Vagina (tissue), 2 donors: Measurements from ENCODE around the gene FNDC11. TPM values are rescaled to one million over a fixed set of nuclear protein-coding genes. Genes with fewer than 3 reads are reported as not detected.

Source experiments
- DNase-seq, 2 donors: peaks; one replicate each; pipeline ENCODE4 v3.0.0-alpha.2; 2017; ENCODE audit errors: extremely low spot score in 2 of 2
- H3K27ac ChIP-seq: fragments of 200-600 bp; sonication (generic); one replicate; pipeline ENCODE4 v1.5.1; 2019
- H3K27me3 ChIP-seq: fragments of 200-600 bp; sonication (generic); one replicate; pipeline ENCODE4 v1.5.1; 2019
- H3K36me3 ChIP-seq, 2 donors: fragments of 200-600 bp; sonication (generic); one replicate each; pipeline ENCODE4 v1.5.1; 2017 to 2019
- H3K4me1 ChIP-seq: fragments of 200-600 bp; sonication (generic); one replicate; pipeline ENCODE4 v1.5.1; 2019
- H3K4me3 ChIP-seq, 2 donors: fragments of 200-600 bp; sonication (generic); 1 replicate in 1 of 2; 2 replicates in 1 of 2; pipeline ENCODE4 v1.5.1; 2016 to 2019
- H3K9me3 ChIP-seq: fragments of 200-600 bp; sonication (generic); one replicate; pipeline ENCODE4 v1.5.1; 2019
- POLR2A ChIP-seq, 2 donors: fragments of 450-650 bp; IDR thresholded peaks; one replicate each; pipeline ENCODE4 v1.6.1; 2017; ENCODE audit warnings: antibody characterized with exemption in 2 of 2, mild to moderate bottlenecking in 2 of 2, moderate library complexity in 2 of 2
- POLR2AphosphoS5 ChIP-seq, 2 donors: sonication (generic); formaldehyde crosslinking; IDR thresholded peaks; one replicate each; pipeline ENCODE4 v1.9.0; 2017; ENCODE audit warnings: antibody characterized with exemption in 2 of 2, mild to moderate bottlenecking in 2 of 2, low read depth in 1 of 2; ENCODE audit not compliant: insufficient read depth in 1 of 2
- intact Hi-C: fragments of 100-400 bp; cut with DNase I; formaldehyde crosslinking; loops from one replicate; pipeline ENCODE4 v1.15.1; 2023
- total RNA-seq: library from RNA; depleted of rRNA; stranded (reverse); fragments of >200 nt; gene quantifications from one replicate; pipeline ENCODE4 v1.2.3, GENCODE V29; 2016
- TF ChIP-seq, protein P1 (sequence below), 3 experiments: fragments of 450-650 bp in 2 of 3; fragments of 200-600 bp in 1 of 3; sonication (generic) in 1 of 3; IDR thresholded peaks; one replicate each; pipeline ENCODE4 v1.5.1; 2017 to 2019; ENCODE audit warnings: antibody characterized with exemption in 3 of 3, mild to moderate bottlenecking in 2 of 3, moderate library complexity in 2 of 3

The FNDC11 gene
- total RNA-seq, 1 donor from 2014 or later: not detected

DNA sequence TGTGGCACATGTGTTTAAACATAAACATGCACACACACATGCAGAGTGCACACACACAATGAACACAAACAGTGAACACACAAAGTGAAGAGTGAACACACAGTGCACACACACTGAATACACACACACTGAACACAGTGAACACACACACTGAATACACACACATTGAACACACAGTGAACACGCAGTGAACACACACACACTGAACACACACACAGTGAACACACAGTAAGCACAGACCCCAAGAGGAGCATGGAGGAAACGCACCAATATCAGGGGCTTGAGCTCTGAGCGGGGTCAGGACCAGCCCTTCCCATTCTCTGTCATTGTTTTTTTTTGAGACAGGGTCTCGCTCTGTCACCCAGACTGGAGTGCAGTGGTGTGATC is 37.2 kb downstream of the FNDC11 start:
- H3K4me3 ChIP-seq: no peak overlapping the region
- no peak overlapping the region for H3K27ac ChIP-seq
- TF ChIP-seq POLR2AphosphoS5 (IDR thresholded peaks at IDR 0.05; ENCODE audit: insufficient read depth in 1 of 2, low read depth in 1 of 2) (no peak), POLR2A (IDR thresholded peaks at IDR 0.05) (no peak)
- TF ChIP-seq, protein P1, sequence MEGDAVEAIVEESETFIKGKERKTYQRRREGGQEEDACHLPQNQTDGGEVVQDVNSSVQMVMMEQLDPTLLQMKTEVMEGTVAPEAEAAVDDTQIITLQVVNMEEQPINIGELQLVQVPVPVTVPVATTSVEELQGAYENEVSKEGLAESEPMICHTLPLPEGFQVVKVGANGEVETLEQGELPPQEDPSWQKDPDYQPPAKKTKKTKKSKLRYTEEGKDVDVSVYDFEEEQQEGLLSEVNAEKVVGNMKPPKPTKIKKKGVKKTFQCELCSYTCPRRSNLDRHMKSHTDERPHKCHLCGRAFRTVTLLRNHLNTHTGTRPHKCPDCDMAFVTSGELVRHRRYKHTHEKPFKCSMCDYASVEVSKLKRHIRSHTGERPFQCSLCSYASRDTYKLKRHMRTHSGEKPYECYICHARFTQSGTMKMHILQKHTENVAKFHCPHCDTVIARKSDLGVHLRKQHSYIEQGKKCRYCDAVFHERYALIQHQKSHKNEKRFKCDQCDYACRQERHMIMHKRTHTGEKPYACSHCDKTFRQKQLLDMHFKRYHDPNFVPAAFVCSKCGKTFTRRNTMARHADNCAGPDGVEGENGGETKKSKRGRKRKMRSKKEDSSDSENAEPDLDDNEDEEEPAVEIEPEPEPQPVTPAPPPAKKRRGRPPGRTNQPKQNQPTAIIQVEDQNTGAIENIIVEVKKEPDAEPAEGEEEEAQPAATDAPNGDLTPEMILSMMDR (IDR thresholded peaks at IDR 0.05): no peak
- no peaks in the 10 kb centered on the region for H3K27me3 ChIP-seq
- DNase-seq: no peak
- peaks cover 0 to 46% of the 10 kb centered on the region in 2 donors for H3K36me3 ChIP-seq
- no peaks in the 10 kb centered on the region for H3K4me1 ChIP-seq
- no peaks in the 10 kb centered on the region for H3K9me3 ChIP-seq
- intact Hi-C loops: no loop called here

DNA sequence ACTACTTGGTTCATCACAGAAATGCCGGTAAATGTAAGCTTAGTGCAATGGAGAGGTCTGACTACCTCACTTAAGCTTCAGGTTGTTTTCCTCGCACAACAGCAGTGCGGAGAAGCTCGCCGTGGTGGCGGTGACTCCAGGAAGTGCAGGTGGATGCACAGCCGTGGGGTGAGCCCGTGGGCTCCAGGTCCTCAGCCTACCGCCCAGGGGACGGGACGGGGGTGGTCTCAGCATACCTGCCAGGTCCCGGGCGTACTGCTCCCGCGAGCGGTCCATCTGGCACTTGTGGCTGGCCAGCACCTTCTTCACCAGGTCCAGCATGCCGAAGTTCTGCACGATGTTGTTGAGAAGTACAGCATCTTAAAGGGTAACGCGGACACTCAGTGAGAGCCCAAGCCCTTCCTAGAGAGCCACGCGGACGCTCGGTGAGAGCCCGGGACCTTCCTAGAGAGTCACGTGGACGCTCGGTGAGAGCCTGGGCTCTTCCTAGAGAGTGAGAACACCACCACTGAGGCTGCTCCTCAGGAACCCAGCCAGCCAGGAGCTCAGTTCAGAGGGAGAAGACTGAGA is 37.9 kb downstream of the FNDC11 start:
- intact Hi-C loops: no loop called here
- H3K36me3 ChIP-seq: peaks cover 0 to 50% of the 10 kb centered on the region in 2 donors
- no peaks in the 10 kb centered on the region for H3K4me1 ChIP-seq
- TF ChIP-seq, protein P1 (IDR thresholded peaks at IDR 0.05): no peak
- TF ChIP-seq POLR2AphosphoS5 (IDR thresholded peaks at IDR 0.05; ENCODE audit: insufficient read depth in 1 of 2, low read depth in 1 of 2) (no peak), POLR2A (IDR thresholded peaks at IDR 0.05) (no peak)
- no peak overlapping the region for H3K27ac ChIP-seq
- no peaks in the 10 kb centered on the region for H3K27me3 ChIP-seq
- H3K4me3 ChIP-seq: no peak overlapping the region
- no peaks in the 10 kb centered on the region for H3K9me3 ChIP-seq
- DNase-seq: no peak

DNA sequence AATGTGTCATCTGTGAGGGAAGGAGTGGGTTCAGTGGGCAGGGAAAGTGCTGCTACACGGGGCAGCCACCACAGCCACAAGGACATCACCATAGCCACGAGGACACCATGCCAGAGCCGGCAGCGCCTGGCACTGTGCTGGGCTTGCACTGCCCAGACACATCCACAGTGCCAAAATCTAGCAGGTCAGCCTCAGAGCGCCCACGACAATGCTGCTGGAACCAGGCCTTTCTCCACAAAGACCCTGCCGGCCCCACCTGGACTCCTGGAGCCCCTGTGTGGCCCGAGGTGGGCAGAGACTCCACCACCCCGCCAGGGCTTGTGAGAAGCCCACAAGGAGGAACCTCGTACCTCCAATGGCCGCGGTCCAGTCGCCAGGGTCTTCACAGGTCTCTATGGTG is 38.7 kb downstream of the FNDC11 start:
- peaks cover 0 to 55% of the 10 kb centered on the region in 2 donors for H3K36me3 ChIP-seq

DNA sequence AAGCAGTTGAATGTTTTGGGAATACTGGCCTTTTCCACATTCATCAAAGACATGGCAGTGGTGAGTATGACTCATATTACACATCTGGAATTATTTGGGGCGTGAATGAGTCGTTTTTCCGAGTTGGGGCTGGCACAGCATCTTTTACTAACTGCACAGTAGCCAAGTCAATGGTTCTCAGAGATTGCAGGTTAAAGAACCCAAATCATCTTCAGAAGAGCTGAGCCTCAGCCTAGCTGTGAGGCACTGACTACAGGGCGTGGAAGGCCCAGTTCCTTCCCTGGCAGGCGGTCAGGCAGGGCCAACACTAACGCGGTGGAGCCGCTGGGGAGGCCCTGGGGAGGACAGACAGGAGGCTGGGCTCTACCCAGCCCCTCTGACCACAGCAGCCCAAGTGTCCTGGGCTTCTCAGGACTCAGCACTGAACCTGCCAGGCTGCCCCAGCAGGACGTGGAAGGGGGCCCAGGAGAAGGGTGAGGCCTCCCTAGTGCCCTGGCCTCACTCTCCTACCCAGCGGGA is 40.1 kb downstream of the FNDC11 start:
- peaks cover 0 to 68% of the 10 kb centered on the region in 2 donors for H3K36me3 ChIP-seq
- H3K4me1 ChIP-seq: no peaks in the 10 kb centered on the region
- intact Hi-C loops: no loop called here
- TF ChIP-seq POLR2AphosphoS5 (IDR thresholded peaks at IDR 0.05; ENCODE audit: insufficient read depth in 1 of 2, low read depth in 1 of 2): no peak
- TF ChIP-seq, protein P1 (IDR thresholded peaks at IDR 0.05): no peak
- TF ChIP-seq POLR2A (IDR thresholded peaks at IDR 0.05): no peak
- no peak overlapping the region for H3K27ac ChIP-seq
- no peaks in the 10 kb centered on the region for H3K9me3 ChIP-seq
- DNase-seq: no peak
- H3K27me3 ChIP-seq: no peaks in the 10 kb centered on the region
- H3K4me3 ChIP-seq: no peak overlapping the region

More for the DNA sequence above, 38.7 kb downstream of the FNDC11 start:
- H3K27me3 ChIP-seq: no peaks in the 10 kb centered on the region
- no peak for DNase-seq
- intact Hi-C loops: no loop called here
- H3K4me1 ChIP-seq: no peaks in the 10 kb centered on the region
- H3K9me3 ChIP-seq: no peaks in the 10 kb centered on the region
- TF ChIP-seq, protein P1 (IDR thresholded peaks at IDR 0.05): no peak
- TF ChIP-seq POLR2A (IDR thresholded peaks at IDR 0.05) (no peak), POLR2AphosphoS5 (IDR thresholded peaks at IDR 0.05; ENCODE audit: insufficient read depth in 1 of 2, low read depth in 1 of 2) (no peak)
- H3K4me3 ChIP-seq: no peak overlapping the region
- no peak overlapping the region for H3K27ac ChIP-seq

DNA sequence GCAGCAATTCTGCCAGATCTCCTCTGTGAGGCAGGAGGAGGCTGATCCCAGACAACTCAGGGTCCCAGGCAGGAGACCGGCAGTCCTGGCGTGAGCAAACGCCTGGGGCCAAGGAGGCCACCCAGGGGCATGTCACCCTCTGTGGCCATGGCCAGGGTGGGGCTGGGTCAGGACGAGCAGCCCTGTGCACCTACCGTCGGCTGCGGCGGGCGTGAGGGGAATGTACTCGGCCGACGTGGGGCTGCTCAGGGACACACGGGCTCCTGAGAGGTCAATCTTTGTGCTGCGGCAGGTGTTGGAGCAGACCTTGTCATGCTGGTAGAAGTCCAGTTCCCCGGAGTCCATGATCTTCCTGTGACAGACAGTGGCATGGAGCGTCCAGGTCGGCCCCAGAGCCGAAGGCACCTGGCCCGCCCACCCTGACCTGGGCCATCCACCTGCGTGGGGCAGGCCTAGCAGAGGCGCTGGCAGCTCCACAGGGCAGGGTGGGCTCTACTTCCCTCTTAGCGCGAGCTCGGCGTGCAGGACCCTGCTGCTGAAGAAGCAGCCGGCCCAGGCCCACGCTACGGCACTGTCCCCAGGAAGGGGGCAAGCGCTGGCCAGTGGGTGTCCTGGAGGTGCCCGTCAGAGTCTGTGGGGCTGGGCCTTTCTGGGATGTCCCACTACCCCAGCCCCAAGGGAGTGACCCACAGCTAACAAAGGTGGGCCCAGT is 41.6 kb downstream of the FNDC11 start:
- Histone ChIP-seq H3K27ac (no peak overlapping the region), H3K9me3 (no peaks in the 10 kb centered on the region), H3K4me3 (no peak overlapping the region), H3K4me1 (no peaks in the 10 kb centered on the region), H3K36me3 (peaks cover 0 to 60% of the 10 kb centered on the region in 2 donors), H3K27me3 (no peaks in the 10 kb centered on the region)
- intact Hi-C loops: no loop called here
- no peak for DNase-seq
- no peak for TF ChIP-seq POLR2AphosphoS5 (IDR thresholded peaks at IDR 0.05; ENCODE audit: insufficient read depth in 1 of 2, low read depth in 1 of 2)
- TF ChIP-seq, protein P1 (IDR thresholded peaks at IDR 0.05): no peak
- no peak for TF ChIP-seq POLR2A (IDR thresholded peaks at IDR 0.05)
